ENCODE results near the gene CAVIN2. TPM values are rescaled to one million over a fixed set of nuclear protein-coding genes. Genes with fewer than 3 reads are reported as not detected.

CAVIN2 gene
- total RNA-seq, 2 experiments from 2014 or later = 0.14 to 0.16 TPM

- Histone ChIP-seq H3K36me3 (ENCODE audit: insufficient read depth, low read length) (no peaks in the 10 kb centered on the region), H3K27me3 (ENCODE audit: control insufficient read depth in 1 of 2, insufficient read depth in 2 of 2, low read length in 2 of 2) (peaks cover 0 to 3% of the 10 kb centered on the region in 2 experiments)
Measured at GRCh38 chr2:191838526-191838925, 8.4 kb downstream of the CAVIN2 start.

DNA sequence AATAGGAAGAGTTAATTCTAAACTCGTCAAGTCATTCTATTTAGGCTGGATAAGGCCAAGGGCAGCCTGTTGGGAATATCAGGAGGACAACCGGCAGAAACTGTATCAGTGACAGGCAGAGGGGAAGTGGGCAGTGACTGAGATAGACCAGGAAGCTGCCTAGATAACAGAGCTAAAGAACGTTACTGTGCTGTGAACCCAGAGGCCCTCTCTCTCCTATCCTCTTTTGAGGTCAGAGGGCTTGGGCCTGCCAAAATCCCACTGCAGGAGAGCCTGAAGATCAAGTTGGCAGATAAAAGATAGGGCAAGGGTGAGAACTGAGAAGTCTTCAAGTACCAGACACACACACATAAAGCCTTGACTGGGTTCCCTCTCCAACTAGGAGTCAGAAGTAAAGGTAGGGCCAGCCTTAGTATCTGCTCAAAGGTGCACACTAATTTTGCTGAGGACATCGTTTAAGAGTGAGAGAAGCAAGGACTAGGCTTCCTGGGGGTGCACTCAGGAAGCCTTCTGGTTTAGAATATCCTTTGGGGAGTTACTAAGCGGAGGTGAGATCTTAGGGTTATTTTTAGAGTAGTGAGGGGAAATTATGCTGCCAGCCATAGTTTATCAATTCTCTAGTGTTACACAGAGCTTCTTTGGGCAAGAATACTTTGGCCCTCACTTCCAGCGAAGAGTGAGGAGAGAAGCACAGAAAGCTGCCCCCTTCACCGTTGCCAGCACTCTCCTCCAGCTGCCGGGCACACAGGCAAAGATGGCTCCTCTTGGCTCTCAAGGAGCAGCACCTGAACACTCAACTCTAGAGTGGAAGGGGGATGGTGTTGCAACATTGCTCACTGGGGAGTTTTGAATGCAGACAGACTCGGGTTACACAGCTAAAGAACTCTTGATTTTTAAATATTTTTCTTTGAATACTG lies 9.8 kb downstream of the CAVIN2 start:
- Mint-ChIP-seq H3K9me3 (no peaks in the 10 kb centered on the region), H3K27ac (no peak overlapping the region), H3K4me1 (ENCODE audit: low read depth) (no peaks in the 10 kb centered on the region), H3K36me3 (ENCODE audit: low read depth) (no peaks in the 10 kb centered on the region), H3K27me3 (peaks cover 24% of the 10 kb centered on the region), H3K4me3 (no peak overlapping the region)
- intact Hi-C loops (cut with DNase I, micrococcal nuclease) = no loop called here
- peaks cover 0 to 3% of the 10 kb centered on the region in 2 experiments for H3K9me3 ChIP-seq (ENCODE audit: control insufficient read depth in 1 of 2, insufficient read depth in 1 of 2, low read length in 2 of 2)
- no peak overlapping the region for H3K27ac ChIP-seq (ENCODE audit: low read depth in 1 of 2, low read length in 2 of 2)
- H3K36me3 ChIP-seq (ENCODE audit: insufficient read depth, low read length) = no peaks in the 10 kb centered on the region
- CTCF ChIA-PET = no interaction called here
- H3K4me3 ChIP-seq (ENCODE audit: low read length) = no peak overlapping the region
- ATAC-seq (ENCODE audit: poor library complexity) (no peak), DNase-seq (no peak)
- no peaks in the 10 kb centered on the region for H3K4me1 ChIP-seq (ENCODE audit: insufficient read depth, low read length)
- TF ChIP-seq, protein P1, sequence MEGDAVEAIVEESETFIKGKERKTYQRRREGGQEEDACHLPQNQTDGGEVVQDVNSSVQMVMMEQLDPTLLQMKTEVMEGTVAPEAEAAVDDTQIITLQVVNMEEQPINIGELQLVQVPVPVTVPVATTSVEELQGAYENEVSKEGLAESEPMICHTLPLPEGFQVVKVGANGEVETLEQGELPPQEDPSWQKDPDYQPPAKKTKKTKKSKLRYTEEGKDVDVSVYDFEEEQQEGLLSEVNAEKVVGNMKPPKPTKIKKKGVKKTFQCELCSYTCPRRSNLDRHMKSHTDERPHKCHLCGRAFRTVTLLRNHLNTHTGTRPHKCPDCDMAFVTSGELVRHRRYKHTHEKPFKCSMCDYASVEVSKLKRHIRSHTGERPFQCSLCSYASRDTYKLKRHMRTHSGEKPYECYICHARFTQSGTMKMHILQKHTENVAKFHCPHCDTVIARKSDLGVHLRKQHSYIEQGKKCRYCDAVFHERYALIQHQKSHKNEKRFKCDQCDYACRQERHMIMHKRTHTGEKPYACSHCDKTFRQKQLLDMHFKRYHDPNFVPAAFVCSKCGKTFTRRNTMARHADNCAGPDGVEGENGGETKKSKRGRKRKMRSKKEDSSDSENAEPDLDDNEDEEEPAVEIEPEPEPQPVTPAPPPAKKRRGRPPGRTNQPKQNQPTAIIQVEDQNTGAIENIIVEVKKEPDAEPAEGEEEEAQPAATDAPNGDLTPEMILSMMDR (IDR thresholded peaks at IDR 0.05) = no peak
- H3K27me3 ChIP-seq (ENCODE audit: control insufficient read depth in 1 of 2, insufficient read depth in 2 of 2, low read length in 2 of 2) = peaks cover 0 to 3% of the 10 kb centered on the region in 2 experiments
- POLR2A ChIA-PET = no interaction called here

More at GRCh38 chr2:191838526-191838925, 8.4 kb downstream of the CAVIN2 start:
- ATAC-seq (ENCODE audit: poor library complexity) = no peak
- intact Hi-C loops (cut with DNase I, micrococcal nuclease) = no loop called here
- H3K4me1 ChIP-seq (ENCODE audit: insufficient read depth, low read length) = no peaks in the 10 kb centered on the region
- peaks cover 0 to 3% of the 10 kb centered on the region in 2 experiments for H3K9me3 ChIP-seq (ENCODE audit: control insufficient read depth in 1 of 2, insufficient read depth in 1 of 2, low read length in 2 of 2)
- DNase-seq = no peak
- Mint-ChIP-seq H3K27me3 (peaks cover 37% of the 10 kb centered on the region), H3K4me3 (no peak overlapping the region), H3K36me3 (ENCODE audit: low read depth) (no peaks in the 10 kb centered on the region), H3K27ac (no peak overlapping the region), H3K9me3 (no peaks in the 10 kb centered on the region), H3K4me1 (ENCODE audit: low read depth) (no peaks in the 10 kb centered on the region)
- ChIA-PET CTCF (no interaction called here), POLR2A (no interaction called here)
- H3K4me3 ChIP-seq (ENCODE audit: low read length) = no peak overlapping the region
- TF ChIP-seq, protein P1 (IDR thresholded peaks at IDR 0.05) = no peak
- H3K27ac ChIP-seq (ENCODE audit: low read depth in 1 of 2, low read length in 2 of 2) = no peak overlapping the region

- ATAC-seq (ENCODE audit: poor library complexity) = no peak
- no peaks in the 10 kb centered on the region for H3K36me3 Mint-ChIP-seq (ENCODE audit: low read depth)
- H3K4me3 ChIP-seq (ENCODE audit: low read length) = no peak overlapping the region
- peaks cover 18% of the 10 kb centered on the region for H3K27me3 Mint-ChIP-seq
- no peaks in the 10 kb centered on the region for H3K9me3 Mint-ChIP-seq
- ChIA-PET POLR2A (no interaction called here), CTCF (no interaction called here)
- H3K27me3 ChIP-seq (ENCODE audit: control insufficient read depth in 1 of 2, insufficient read depth in 2 of 2, low read length in 2 of 2) = peaks cover 0 to 3% of the 10 kb centered on the region in 2 experiments
- no peaks in the 10 kb centered on the region for H3K4me1 ChIP-seq (ENCODE audit: insufficient read depth, low read length)
- TF ChIP-seq, protein P1 (IDR thresholded peaks at IDR 0.05) = no peak
- peaks cover 0 to 3% of the 10 kb centered on the region in 2 experiments for H3K9me3 ChIP-seq (ENCODE audit: control insufficient read depth in 1 of 2, insufficient read depth in 1 of 2, low read length in 2 of 2)
- no peaks in the 10 kb centered on the region for H3K4me1 Mint-ChIP-seq (ENCODE audit: low read depth)
- no peaks in the 10 kb centered on the region for H3K36me3 ChIP-seq (ENCODE audit: insufficient read depth, low read length)
- no peak overlapping the region for H3K27ac ChIP-seq (ENCODE audit: low read depth in 1 of 2, low read length in 2 of 2)
- no peak overlapping the region for H3K4me3 Mint-ChIP-seq
- DNase-seq = no peak
- no peak overlapping the region for H3K27ac Mint-ChIP-seq
- intact Hi-C loops (cut with DNase I, micrococcal nuclease) = no loop called here
Measured at GRCh38 chr2:191836471-191836852, 10.4 kb downstream of the CAVIN2 start.
